Endothelial cell of umbilical vein (primary cell): ENCODE measurements around the gene CIPC. TPM values are rescaled to one million over a fixed set of nuclear protein-coding genes. Genes with fewer than 3 reads are reported as not detected.

Experiments used
- BruUV-seq: library from RNA; stranded (reverse); fragments of 400-500 nt; replicated peaks from 2 replicates; lab custom pipeline; 2021; lab: Mats Ljungman, UMichigan
- CTCF ChIA-PET: fragments of 300-600, 350-600 bp; sonication (Branson Sonifier 250); formaldehyde crosslinking; loops from one replicate; lab custom pipeline; 2021; ENCODE audit warnings: antibody characterized with exemption, inconsistent platforms; lab: Charles Lee
- POLR2A ChIA-PET: fragments of 300-600, 350-600 bp; sonication (Branson Sonifier 250); formaldehyde crosslinking; loops from one replicate; lab custom pipeline; 2021; ENCODE audit warnings: antibody characterized with exemption, inconsistent platforms; lab: Charles Lee
- DNase-seq: peaks from one replicate; pipeline ENCODE4 v3.0.0-alpha.2; 2011; ENCODE audit warnings: low read depth, low spot score
- FAIRE-seq: peaks from 2 replicates; lab custom pipeline; 2011; peaks lifted over from hg19 to GRCh38; lab: Jason Lieb, UNC
- H2AFZ ChIP-seq: 2 replicates; pipeline ENCODE4 v1.6.0; 2012; ENCODE audit warnings: low read depth, low read length, control low read depth, inconsistent platforms
- H3K27ac ChIP-seq: 2 replicates; pipeline ENCODE4 v1.5.1; 2011; ENCODE audit warnings: low read depth, mild to moderate bottlenecking, control low read depth, low read length, moderate library complexity; ENCODE audit not compliant: insufficient read depth
- H3K27me3 ChIP-seq, 2 experiments: 2 replicates each; pipeline versions ENCODE4 v1.6.0 to v1.6.1; 2011; ENCODE audit warnings: low read length in 2 of 2, mixed read lengths in 1 of 2; ENCODE audit not compliant: control insufficient read depth in 2 of 2, insufficient read depth in 2 of 2
- H3K36me3 ChIP-seq, 2 experiments: 2 replicates in 1 of 2; 3 replicates in 1 of 2; pipeline ENCODE4 v1.5.1; 2011; ENCODE audit warnings: low read length in 2 of 2, mild to moderate bottlenecking in 1 of 2, moderate library complexity in 1 of 2; ENCODE audit not compliant: control insufficient read depth in 2 of 2, insufficient read depth in 2 of 2; ENCODE audit errors: extremely low read depth in 1 of 2
- H3K4me1 ChIP-seq: 3 replicates; pipeline ENCODE4 v1.5.1; 2011; ENCODE audit warnings: mild to moderate bottlenecking, low read length; ENCODE audit not compliant: control insufficient read depth, insufficient read depth; ENCODE audit errors: extremely low read depth
- H3K4me2 ChIP-seq: 2 replicates; pipeline ENCODE4 v1.6.1; 2011; ENCODE audit warnings: low read length, control low read depth, mixed read lengths; ENCODE audit not compliant: insufficient read depth
- H3K4me3 ChIP-seq, 3 experiments: fragments of 200-600 bp in 1 of 3; sonication (generic), shearing (Covaris generic) in 1 of 3; replicated peaks in 1 of 3; 2 replicates each; pipeline ENCODE4 v1.5.1; 2011 to 2016; ENCODE audit warnings: control low read depth in 3 of 3, low read length in 3 of 3, mild to moderate bottlenecking in 2 of 3, inconsistent platforms in 1 of 3, low read depth in 1 of 3, moderate library complexity in 1 of 3; ENCODE audit not compliant: insufficient read depth in 1 of 3
- H3K79me2 ChIP-seq: 2 replicates; pipeline ENCODE4 v1.6.0; 2012; ENCODE audit warnings: low read length, inconsistent platforms; ENCODE audit not compliant: control insufficient read depth, insufficient read depth
- H3K9ac ChIP-seq: replicated peaks from 2 replicates; pipeline ENCODE3; 2011; ENCODE audit warnings: low read length, control low read depth; ENCODE audit not compliant: insufficient read depth; ENCODE audit errors: extremely low read depth
- H3K9me1 ChIP-seq: replicated peaks from 3 replicates; pipeline ENCODE4 v1.6.0; 2011; ENCODE audit warnings: mild to moderate bottlenecking, low read length; ENCODE audit not compliant: control insufficient read depth, insufficient read depth; ENCODE audit errors: extremely low read depth
- H3K9me3 ChIP-seq: replicated peaks from 2 replicates; pipeline ENCODE4 v1.5.1; 2012; ENCODE audit warnings: low read length, inconsistent platforms; ENCODE audit not compliant: control insufficient read depth, insufficient read depth
- H4K20me1 ChIP-seq: replicated peaks from 2 replicates; pipeline ENCODE3; 2011; ENCODE audit warnings: mild to moderate bottlenecking, low read length; ENCODE audit not compliant: control insufficient read depth, insufficient read depth; ENCODE audit errors: extremely low read depth
- CTCF ChIP-seq, 2 donors: IDR thresholded peaks; 1 replicate in 1 of 2; 2 replicates in 1 of 2; pipeline ENCODE4 v1.5.1; 2011; ENCODE audit warnings: low read length in 2 of 2, mild to moderate bottlenecking in 2 of 2, moderate library complexity in 2 of 2, control low read depth in 1 of 2, inconsistent platforms in 1 of 2, low read depth in 1 of 2; ENCODE audit not compliant: insufficient read depth in 1 of 2; ENCODE audit errors: extremely low read depth in 1 of 2
- EZH2 ChIP-seq: IDR thresholded peaks from 2 replicates; pipeline ENCODE4 v1.6.1; 2012; ENCODE audit warnings: borderline replicate concordance, low read depth, mild to moderate bottlenecking, moderate library complexity, low read length, inconsistent platforms; ENCODE audit not compliant: severe bottlenecking
- FOS ChIP-seq: IDR thresholded peaks from 2 replicates; pipeline ENCODE4 v1.6.1; 2011; ENCODE audit warnings: mild to moderate bottlenecking, low read length, moderate library complexity, borderline replicate concordance; ENCODE audit not compliant: insufficient read depth
- GATA2 ChIP-seq: IDR thresholded peaks from 2 replicates; pipeline ENCODE4 v1.7.0; 2011; ENCODE audit warnings: low read depth, mild to moderate bottlenecking, moderate library complexity, mixed read lengths, low read length; ENCODE audit not compliant: insufficient read length, insufficient read depth
- JUN ChIP-seq: IDR thresholded peaks from 2 replicates; pipeline ENCODE4 v1.6.1; 2011; ENCODE audit warnings: borderline replicate concordance, low read depth; ENCODE audit not compliant: insufficient read length, insufficient read depth
- MYC ChIP-seq: IDR thresholded peaks from one replicate; pipeline ENCODE4 v1.6.1; 2011; ENCODE audit warnings: mild to moderate bottlenecking, low read depth, low read length
- POLR2A ChIP-seq: IDR thresholded peaks from 2 replicates; pipeline ENCODE4 v1.6.1; 2012; ENCODE audit warnings: low read depth, mild to moderate bottlenecking, control low read depth, low read length
- POLR2AphosphoS5 ChIP-seq: IDR thresholded peaks from 2 replicates; pipeline ENCODE4 v1.6.1; 2012; ENCODE audit warnings: low read depth, mild to moderate bottlenecking, control low read depth, low read length, moderate library complexity; ENCODE audit not compliant: insufficient read depth
- dilution Hi-C: fragments of 300-500 bp; cut with MboI; formaldehyde crosslinking; loops from one replicate; pipeline ENCODE4 v1.15.0; 2019; ENCODE audit warnings: low sequenced_read_pairs; ENCODE audit not compliant: extremely low pct_ligation_motif_present
- intact Hi-C: fragments of 100-400 bp; cut with micrococcal nuclease; formaldehyde crosslinking; loops from one replicate; pipeline ENCODE4 v1.10.0; 2022
- polyA plus RNA-seq, 4 experiments: library from polyadenylated mRNA; depleted of rRNA in 3 of 4; stranded (reverse) in 3 of 4; unstranded in 1 of 4; fragments of >200 nt; gene quantifications; 2 replicates each; pipeline versions ENCODE4 v1.2.1 to v1.2.3, GENCODE V29; 2011 to 2012; ENCODE audit warnings: missing spikeins in 1 of 4
- total RNA-seq: library from RNA; stranded (reverse); gene quantifications from 2 replicates; pipeline ENCODE4 v1.2.3, GENCODE V29; 2021
- TF ChIP-seq, protein P1 (sequence below): IDR thresholded peaks from 2 replicates; pipeline ENCODE4 v1.6.1; 2011; ENCODE audit not compliant: insufficient read depth, insufficient read length

The CIPC gene
- total and polyA plus RNA-seq, 2 donors (not counting 3 experiments of a cell fraction or from before 2014, with no cell fraction given): 8.8 to 17.4 TPM

GRCh38 chr14:77064521-77065178 is 33.4 kb upstream of the CIPC start:
- no peak overlapping the region for H3K9ac ChIP-seq

More at GRCh38 chr14:77064521-77065178, 33.4 kb upstream of the CIPC start:
- no peak for DNase-seq
- no peaks in the 10 kb centered on the region for H3K79me2 ChIP-seq
- TF ChIP-seq GATA2 (no peak), EZH2 (no peak), MYC (no peak), FOS (no peak), POLR2A (no peak), CTCF (IDR thresholded peaks at IDR 0.05; ENCODE audit: extremely low read depth in 1 of 2, insufficient read depth in 1 of 2, low read depth in 1 of 2, low read length in 2 of 2) (no peak), POLR2AphosphoS5 (no peak), JUN (no peak)
- TF ChIP-seq, protein P1, sequence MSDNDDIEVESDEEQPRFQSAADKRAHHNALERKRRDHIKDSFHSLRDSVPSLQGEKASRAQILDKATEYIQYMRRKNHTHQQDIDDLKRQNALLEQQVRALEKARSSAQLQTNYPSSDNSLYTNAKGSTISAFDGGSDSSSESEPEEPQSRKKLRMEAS: no peak
- peaks cover 3% of the 10 kb centered on the region for H3K4me1 ChIP-seq
- no TSS peak for BruUV-seq
- ChIA-PET CTCF (interaction anchor here (1.1 to 11.8 kb wide), 7 partner anchors 31 to 191 kb away, joined by 3 to 450 read pairs (median 5); no protein-coding TSS in a partner anchor), POLR2A (no interaction called here)
- H3K9me3 ChIP-seq: no peaks in the 10 kb centered on the region
- peaks cover 0 to 2% of the 10 kb centered on the region in 2 experiments for H3K27me3 ChIP-seq
- no peak overlapping the region for H3K4me2 ChIP-seq
- dilution Hi-C loops: no loop called here
- H4K20me1 ChIP-seq: no peaks in the 10 kb centered on the region
- no peak overlapping the region for H3K4me3 ChIP-seq
- no peak overlapping the region for H2AFZ ChIP-seq
- no peaks in the 10 kb centered on the region for H3K9me1 ChIP-seq
- no peak overlapping the region for H3K27ac ChIP-seq
- intact Hi-C loops: no loop called here
- FAIRE-seq: no peak
- no peaks in the 10 kb centered on the region for H3K36me3 ChIP-seq
